DND-41 (cell line): ENCODE results near the gene NMT2.

Experiments
- CTCF ChIP-seq: IDR thresholded peaks from 2 replicates; pipeline ENCODE4 v1.5.1; 2012; ENCODE audit warnings: borderline replicate concordance, low read length, moderate library complexity, mild to moderate bottlenecking; ENCODE audit not compliant: poor library complexity, severe bottlenecking; ENCODE audit errors: extremely low read depth
- EZH2 ChIP-seq: IDR thresholded peaks from 3 replicates; pipeline ENCODE4 v1.6.1; 2012; ENCODE audit warnings: borderline replicate concordance, low read depth, mild to moderate bottlenecking, moderate library complexity, low read length, inconsistent platforms; ENCODE audit not compliant: severe bottlenecking

- no peak for TF ChIP-seq CTCF
- TF ChIP-seq EZH2 = no peak
Measured at GRCh38 chr10:15084502-15084922, 84.0 kb downstream of the NMT2 start.
